ENCODE measurements around the gene COBL.

COBL gene

DNA sequence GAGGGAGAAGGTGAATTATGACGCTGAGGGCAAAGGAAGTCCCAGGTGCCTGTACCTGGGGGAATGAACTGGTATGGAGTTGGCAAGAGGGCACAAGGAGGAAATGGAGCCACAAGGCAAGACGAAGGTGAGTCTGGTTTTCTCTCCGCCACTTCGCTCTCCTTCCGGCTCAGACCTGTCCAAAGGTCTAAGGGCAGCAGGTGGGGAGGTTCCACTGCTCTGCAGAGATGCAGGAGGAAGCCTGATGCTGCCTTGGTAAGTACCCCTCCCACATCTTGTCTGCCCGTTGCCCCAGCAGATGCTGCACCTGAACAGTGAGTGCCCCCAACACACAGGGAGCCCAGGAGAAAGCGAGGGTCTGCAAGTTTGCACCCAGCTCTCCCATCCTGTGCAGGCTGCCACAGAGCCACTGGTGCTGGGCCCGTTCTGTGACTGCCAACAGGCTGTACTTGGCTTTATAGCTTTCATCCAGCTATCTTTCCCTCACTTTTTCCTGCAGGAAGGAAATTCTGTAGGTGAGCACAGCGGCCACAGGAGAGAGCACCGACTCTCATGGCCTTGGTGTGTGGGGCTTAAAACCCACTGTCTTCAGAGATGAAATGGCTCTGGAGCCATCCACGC is 235.2 kb downstream of the COBL start:
- H3K9me3 ChIP-seq (ENCODE audit: control insufficient read depth, low read length), result no peaks in the 10 kb centered on the region
- peaks cover 15% of the 10 kb centered on the region for H3K4me1 ChIP-seq (ENCODE audit: control insufficient read depth, insufficient read depth, low read length)
- no peak overlapping the region for H3K27ac ChIP-seq (ENCODE audit: insufficient read depth, low read depth, low read length, poor library complexity, severe bottlenecking)
- H3K36me3 ChIP-seq (ENCODE audit: control insufficient read depth, insufficient read depth, low read length), result no peaks in the 10 kb centered on the region
- no peak overlapping the region for H3K4me3 ChIP-seq (ENCODE audit: insufficient read depth, low read depth, low read length)
- WGBS, 2 experiments, result 82 to 84% methylated on average over 11 of the region's 11 CpGs
- H3K27me3 ChIP-seq (ENCODE audit: control insufficient read depth, insufficient read depth, low read length, poor library complexity, severe bottlenecking), result no peaks in the 10 kb centered on the region

- Histone ChIP-seq H3K36me3 (ENCODE audit: control insufficient read depth, insufficient read depth, low read length) (no peaks in the 10 kb centered on the region), H3K4me3 (ENCODE audit: insufficient read depth, low read depth, low read length) (no peak overlapping the region), H3K27me3 (ENCODE audit: control insufficient read depth, insufficient read depth, low read length, poor library complexity, severe bottlenecking) (no peaks in the 10 kb centered on the region), H3K27ac (ENCODE audit: insufficient read depth, low read depth, low read length, poor library complexity, severe bottlenecking) (no peak overlapping the region), H3K9me3 (ENCODE audit: control insufficient read depth, low read length) (no peaks in the 10 kb centered on the region), H3K4me1 (ENCODE audit: control insufficient read depth, insufficient read depth, low read length) (peaks cover 15% of the 10 kb centered on the region)
- 10 to 15% methylated on average over 11 of the region's 12 CpGs for WGBS, 2 experiments
Observed at GRCh38 chr7:51080622-51081269, 235.9 kb downstream of the COBL start.

DNA sequence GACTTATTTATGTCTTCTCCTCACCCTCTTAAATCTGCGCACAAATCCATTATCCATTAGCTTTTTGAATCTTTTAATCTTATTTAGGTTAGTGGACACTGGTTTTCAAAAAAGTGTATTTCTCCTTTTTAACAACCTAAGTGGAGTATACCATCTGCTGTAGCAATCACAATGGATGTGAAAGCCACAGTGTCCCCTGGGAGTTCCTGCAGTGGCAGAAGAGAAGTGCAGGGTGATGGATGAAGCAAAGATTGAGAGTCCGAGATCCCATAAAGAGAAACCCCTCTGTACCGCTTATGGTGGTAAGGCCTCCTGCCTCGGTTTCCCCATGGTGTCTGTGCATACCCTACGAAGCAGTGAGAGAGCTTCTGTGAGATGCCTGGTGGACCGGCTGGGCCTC is 236.4 kb downstream of the COBL start:
- WGBS, 2 experiments, result 83 to 90% methylated on average over 5 of the region's 6 CpGs

GRCh38 chr7:51079494-51079893 is 237.1 kb downstream of the COBL start:
- peaks cover 15% of the 10 kb centered on the region for H3K4me1 ChIP-seq (ENCODE audit: control insufficient read depth, insufficient read depth, low read length)
- H3K36me3 ChIP-seq (ENCODE audit: control insufficient read depth, insufficient read depth, low read length), result no peaks in the 10 kb centered on the region
- no peaks in the 10 kb centered on the region for H3K9me3 ChIP-seq (ENCODE audit: control insufficient read depth, low read length)
- H3K27me3 ChIP-seq (ENCODE audit: control insufficient read depth, insufficient read depth, low read length, poor library complexity, severe bottlenecking), result no peaks in the 10 kb centered on the region
- no peak overlapping the region for H3K4me3 ChIP-seq (ENCODE audit: insufficient read depth, low read depth, low read length)
- H3K27ac ChIP-seq (ENCODE audit: insufficient read depth, low read depth, low read length, poor library complexity, severe bottlenecking), result no peak overlapping the region
- 93% methylated on average over 4 of the region's 4 CpGs for WGBS, 2 experiments

More for the DNA sequence above, 236.4 kb downstream of the COBL start:
- Histone ChIP-seq H3K4me3 (ENCODE audit: insufficient read depth, low read depth, low read length) (no peak overlapping the region), H3K36me3 (ENCODE audit: control insufficient read depth, insufficient read depth, low read length) (no peaks in the 10 kb centered on the region), H3K9me3 (ENCODE audit: control insufficient read depth, low read length) (no peaks in the 10 kb centered on the region), H3K4me1 (ENCODE audit: control insufficient read depth, insufficient read depth, low read length) (peaks cover 15% of the 10 kb centered on the region), H3K27ac (ENCODE audit: insufficient read depth, low read depth, low read length, poor library complexity, severe bottlenecking) (no peak overlapping the region), H3K27me3 (ENCODE audit: control insufficient read depth, insufficient read depth, low read length, poor library complexity, severe bottlenecking) (no peaks in the 10 kb centered on the region)

DNA sequence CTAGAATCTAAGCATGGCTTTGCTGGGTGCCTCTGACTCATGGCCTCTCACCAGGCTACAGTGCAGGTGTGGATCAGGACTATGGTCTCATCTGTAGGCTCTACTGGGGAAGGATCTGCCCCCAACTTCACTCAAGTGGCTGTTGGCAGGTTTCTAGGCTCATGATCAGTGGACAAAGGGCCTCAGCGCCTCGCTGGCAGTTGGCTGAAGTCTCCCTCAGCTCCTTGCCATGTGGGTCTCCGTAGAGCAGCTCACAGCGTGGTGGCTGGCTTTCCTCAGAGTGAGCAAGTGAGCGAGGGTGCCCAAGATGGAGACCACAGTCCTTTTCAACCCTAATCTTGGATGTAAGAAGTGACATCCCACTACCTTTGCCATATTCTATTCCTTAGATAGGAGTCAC is 238.0 kb downstream of the COBL start:
- no peaks in the 10 kb centered on the region for H3K9me3 ChIP-seq (ENCODE audit: control insufficient read depth, low read length)
- H3K4me3 ChIP-seq (ENCODE audit: insufficient read depth, low read depth, low read length), result no peak overlapping the region
- H3K4me1 ChIP-seq (ENCODE audit: control insufficient read depth, insufficient read depth, low read length), result peaks cover 15% of the 10 kb centered on the region
- WGBS, 2 experiments, result 95% methylated on average over 5 of the region's 5 CpGs
- H3K27ac ChIP-seq (ENCODE audit: insufficient read depth, low read depth, low read length, poor library complexity, severe bottlenecking), result no peak overlapping the region
- H3K27me3 ChIP-seq (ENCODE audit: control insufficient read depth, insufficient read depth, low read length, poor library complexity, severe bottlenecking), result no peaks in the 10 kb centered on the region
- no peaks in the 10 kb centered on the region for H3K36me3 ChIP-seq (ENCODE audit: control insufficient read depth, insufficient read depth, low read length)

DNA sequence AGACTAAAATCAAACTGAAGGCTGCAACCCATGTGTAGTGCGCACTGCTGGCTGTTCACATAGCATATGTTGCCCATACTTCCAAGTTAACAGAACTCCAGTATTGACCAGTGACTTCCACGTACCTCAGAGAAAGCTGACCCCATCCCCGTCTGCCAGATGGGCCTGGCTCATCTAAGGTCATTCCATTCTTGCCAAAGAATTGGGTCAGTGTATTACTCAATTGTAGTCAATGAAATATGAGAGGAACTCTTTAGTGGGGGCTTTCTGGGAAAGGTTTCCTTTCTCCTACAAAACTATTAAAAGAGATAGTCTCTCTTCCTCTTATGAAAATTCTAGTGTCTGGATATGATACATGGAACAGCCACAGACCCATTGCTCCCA is 238.6 kb downstream of the COBL start:
- H3K27ac ChIP-seq (ENCODE audit: insufficient read depth, low read depth, low read length, poor library complexity, severe bottlenecking), result no peak overlapping the region
- 92 to 93% methylated on average over 3 of the region's 3 CpGs for WGBS, 2 experiments
- H3K9me3 ChIP-seq (ENCODE audit: control insufficient read depth, low read length), result no peaks in the 10 kb centered on the region
- no peak overlapping the region for H3K4me3 ChIP-seq (ENCODE audit: insufficient read depth, low read depth, low read length)
- no peaks in the 10 kb centered on the region for H3K27me3 ChIP-seq (ENCODE audit: control insufficient read depth, insufficient read depth, low read length, poor library complexity, severe bottlenecking)
- H3K36me3 ChIP-seq (ENCODE audit: control insufficient read depth, insufficient read depth, low read length), result no peaks in the 10 kb centered on the region
- H3K4me1 ChIP-seq (ENCODE audit: control insufficient read depth, insufficient read depth, low read length), result peaks cover 15% of the 10 kb centered on the region

DNA sequence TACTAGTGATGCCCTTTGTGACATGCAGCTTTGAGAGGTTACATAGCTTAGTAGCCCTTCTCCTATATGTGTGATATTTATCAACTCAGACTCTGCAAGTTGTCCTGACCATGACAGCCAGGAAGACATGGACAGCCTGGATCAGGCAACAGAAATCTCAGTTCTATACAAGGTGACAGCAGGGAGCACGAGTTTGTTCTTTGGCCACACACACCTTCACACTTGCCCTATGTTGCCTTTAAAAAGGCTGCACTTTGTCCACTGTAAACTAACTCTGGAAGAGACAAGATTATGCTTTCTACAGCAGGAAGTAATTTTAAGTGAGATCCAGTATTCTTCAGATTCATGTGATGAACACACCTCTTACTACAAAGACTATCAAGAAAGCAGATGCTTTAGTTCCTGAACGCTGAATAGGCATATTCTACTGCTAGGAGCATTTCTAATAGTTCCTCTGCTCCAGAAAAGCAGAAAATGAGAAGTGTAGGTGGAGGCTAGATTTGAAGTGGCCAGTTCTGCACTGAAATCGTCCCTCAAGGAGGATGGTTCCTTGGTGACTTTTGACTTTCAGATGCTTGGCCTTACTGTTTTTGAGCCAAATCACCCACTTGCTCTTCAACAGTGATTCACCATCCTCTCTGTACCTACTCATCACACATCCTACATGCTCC is 239.2 kb downstream of the COBL start:
- WGBS, 2 experiments, result 86 to 96% methylated on average over 3 of the region's 3 CpGs
- Histone ChIP-seq H3K4me3 (ENCODE audit: insufficient read depth, low read depth, low read length) (no peak overlapping the region), H3K27me3 (ENCODE audit: control insufficient read depth, insufficient read depth, low read length, poor library complexity, severe bottlenecking) (no peaks in the 10 kb centered on the region), H3K36me3 (ENCODE audit: control insufficient read depth, insufficient read depth, low read length) (no peaks in the 10 kb centered on the region), H3K4me1 (ENCODE audit: control insufficient read depth, insufficient read depth, low read length) (peaks cover 15% of the 10 kb centered on the region), H3K27ac (ENCODE audit: insufficient read depth, low read depth, low read length, poor library complexity, severe bottlenecking) (no peak overlapping the region), H3K9me3 (ENCODE audit: control insufficient read depth, low read length) (no peaks in the 10 kb centered on the region)

DNA sequence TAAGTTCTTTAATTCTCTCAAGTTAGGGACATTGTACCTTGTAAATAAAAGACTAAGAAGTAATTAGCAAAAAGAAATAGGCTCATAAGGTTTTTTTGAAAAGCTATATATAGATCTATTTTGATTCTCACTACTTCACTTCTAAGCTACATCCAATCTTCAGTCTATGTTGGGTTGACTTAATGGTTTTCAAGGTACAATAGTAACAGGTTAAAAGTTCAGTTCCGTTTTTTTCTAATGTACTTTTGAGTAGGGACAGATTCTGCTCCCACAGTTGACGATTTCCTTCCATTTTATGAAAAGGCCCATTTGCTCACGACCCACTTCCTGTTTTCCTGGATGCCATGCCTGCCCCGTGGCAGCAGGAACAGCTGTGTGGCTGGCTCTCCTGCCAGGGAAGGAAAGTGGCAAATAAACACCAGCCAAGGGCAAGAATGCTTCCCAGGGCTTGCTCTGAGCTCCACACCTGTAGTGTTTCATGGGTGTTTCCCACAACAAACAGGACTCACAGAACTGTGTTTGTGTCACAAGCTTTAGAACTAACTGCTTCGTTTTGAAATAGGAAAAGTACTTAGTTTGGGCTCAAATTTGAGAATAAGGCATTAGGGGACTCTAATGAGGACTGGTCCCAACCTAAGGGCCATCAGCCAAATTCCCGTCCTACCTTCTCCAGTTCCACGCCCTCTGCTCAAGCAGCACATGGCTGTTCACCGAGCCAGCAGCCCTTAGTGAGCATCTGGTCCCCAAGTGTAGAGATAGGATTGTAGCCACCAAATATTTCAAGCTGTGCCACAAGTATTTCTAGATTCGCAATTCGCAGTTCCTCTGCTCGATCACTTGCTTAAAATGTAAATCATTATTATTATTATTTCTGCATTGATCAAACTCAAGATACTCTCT is 240.7 kb downstream of the COBL start:
- H3K27me3 ChIP-seq (ENCODE audit: control insufficient read depth, insufficient read depth, low read length, poor library complexity, severe bottlenecking), result no peaks in the 10 kb centered on the region
- H3K36me3 ChIP-seq (ENCODE audit: control insufficient read depth, insufficient read depth, low read length), result no peaks in the 10 kb centered on the region
- H3K27ac ChIP-seq (ENCODE audit: insufficient read depth, low read depth, low read length, poor library complexity, severe bottlenecking), result no peak overlapping the region
- no peak overlapping the region for H3K4me3 ChIP-seq (ENCODE audit: insufficient read depth, low read depth, low read length)
- WGBS, 2 experiments, result 94 to 95% methylated on average over 11 of the region's 11 CpGs
- peaks cover 9% of the 10 kb centered on the region for H3K4me1 ChIP-seq (ENCODE audit: control insufficient read depth, insufficient read depth, low read length)
- no peaks in the 10 kb centered on the region for H3K9me3 ChIP-seq (ENCODE audit: control insufficient read depth, low read length)

DNA sequence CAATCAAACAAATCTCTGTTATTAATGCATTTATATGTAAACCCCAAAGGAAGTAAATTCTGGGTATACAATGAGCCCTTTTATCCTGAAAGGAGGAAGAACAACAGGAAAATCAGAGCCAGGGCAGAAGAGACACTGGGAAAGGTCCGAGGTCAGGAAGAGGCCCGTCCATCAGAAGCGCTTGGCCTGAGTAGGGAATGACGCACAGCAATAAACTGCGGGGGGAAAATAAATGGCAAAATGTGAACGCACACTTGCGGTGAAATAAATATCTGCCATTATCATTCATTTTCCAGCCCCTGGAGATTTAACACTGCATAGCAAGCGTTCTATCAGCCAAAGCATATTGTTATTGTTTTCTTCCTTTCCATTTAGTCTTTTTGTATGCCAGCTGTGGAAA is 243.4 kb downstream of the COBL start:
- no peak overlapping the region for H3K27ac ChIP-seq (ENCODE audit: insufficient read depth, low read depth, low read length, poor library complexity, severe bottlenecking)
- WGBS, 2 experiments, result 95% methylated on average over 8 of the region's 8 CpGs
- H3K4me3 ChIP-seq (ENCODE audit: insufficient read depth, low read depth, low read length), result no peak overlapping the region
- no peaks in the 10 kb centered on the region for H3K9me3 ChIP-seq (ENCODE audit: control insufficient read depth, low read length)
- H3K4me1 ChIP-seq (ENCODE audit: control insufficient read depth, insufficient read depth, low read length), result no peaks in the 10 kb centered on the region
- H3K36me3 ChIP-seq (ENCODE audit: control insufficient read depth, insufficient read depth, low read length), result no peaks in the 10 kb centered on the region
- no peaks in the 10 kb centered on the region for H3K27me3 ChIP-seq (ENCODE audit: control insufficient read depth, insufficient read depth, low read length, poor library complexity, severe bottlenecking)

GRCh38 chr7:51072281-51072680 is 244.3 kb downstream of the COBL start:
- no peaks in the 10 kb centered on the region for H3K9me3 ChIP-seq (ENCODE audit: control insufficient read depth, low read length)
- no peak overlapping the region for H3K4me3 ChIP-seq (ENCODE audit: insufficient read depth, low read depth, low read length)
- 95 to 100% methylated on average over 2 of the region's 2 CpGs for WGBS, 2 experiments
- H3K27me3 ChIP-seq (ENCODE audit: control insufficient read depth, insufficient read depth, low read length, poor library complexity, severe bottlenecking), result no peaks in the 10 kb centered on the region
- H3K36me3 ChIP-seq (ENCODE audit: control insufficient read depth, insufficient read depth, low read length), result no peaks in the 10 kb centered on the region
- H3K27ac ChIP-seq (ENCODE audit: insufficient read depth, low read depth, low read length, poor library complexity, severe bottlenecking), result no peak overlapping the region
- H3K4me1 ChIP-seq (ENCODE audit: control insufficient read depth, insufficient read depth, low read length), result no peaks in the 10 kb centered on the region
